ENCODE data around the gene SDK1.

GRCh38 chr7:4021413-4021812, 720.4 kb downstream of the SDK1 start:
- TF ChIP-seq EZH2 (IDR thresholded peaks at IDR 0.05; ENCODE audit: borderline replicate concordance, low read depth, low read length, severe bottlenecking) (no peak), CTCF (IDR thresholded peaks at IDR 0.05; ENCODE audit: borderline replicate concordance, extremely low read depth, low read length, poor library complexity, severe bottlenecking) (no peak)
